HepG2 (cell line): Measurements from ENCODE around the gene ATP6V0E1. TPM values are rescaled to one million over a fixed set of nuclear protein-coding genes. Genes with fewer than 3 reads are reported as not detected.

ENCODE experiments used
- ATAC-seq: fragments of 200-7000 bp; cut with Tn5 transposase; 3 replicates; pipeline ENCODE4 v1.9.1; 2020; ENCODE audit warnings: mild to moderate bottlenecking, moderate library complexity
- BruUV-seq: library from RNA; stranded (reverse); fragments of 400-500 nt; replicated peaks from 2 replicates; lab custom pipeline; 2021; lab: Mats Ljungman, UMichigan
- CTCF ChIA-PET: fragments of 300-600 bp; formaldehyde crosslinking; extraction: SDS; loops from one replicate; lab custom pipeline; 2021; ENCODE audit warnings: low total read pairs, inconsistent platforms, low intra/inter-chr PET ratio; lab: Yijun Ruan, JAX
- POLR2A ChIA-PET: fragments of 350-600 bp; sonication (Branson Sonifier 250); formaldehyde crosslinking; loops from one replicate; lab custom pipeline; 2020; ENCODE audit warnings: antibody characterized with exemption, inconsistent platforms; lab: Yijun Ruan, JAX
- DNase-seq: peaks from one replicate; pipeline ENCODE4 v3.0.0-alpha.2; 2015; ENCODE audit warnings: low spot score
- FAIRE-seq: peaks from 3 replicates; lab custom pipeline; 2011; peaks lifted over from hg19 to GRCh38; lab: Jason Lieb, UNC
- H2AFZ ChIP-seq: one replicate; pipeline ENCODE4 v1.6.1; 2011; ENCODE audit warnings: low read length, inconsistent platforms
- H3K27ac ChIP-seq: fragments of 300-600 bp; 3 replicates; pipeline ENCODE4 v1.8.0; 2011; ENCODE audit warnings: mixed run types, mild to moderate bottlenecking, mixed read lengths, low read length, inconsistent platforms; ENCODE audit not compliant: insufficient read depth; ENCODE audit errors: extremely low read length
- H3K27me3 ChIP-seq, 2 experiments: fragments of 200-600 bp in 1 of 2; 2 replicates in 1 of 2; 3 replicates in 1 of 2; pipeline versions ENCODE4 v1.6.0 to v1.8.0; 2011; ENCODE audit warnings: low read length in 2 of 2, mild to moderate bottlenecking in 2 of 2, moderate library complexity in 2 of 2, inconsistent platforms in 1 of 2; ENCODE audit not compliant: insufficient read depth in 2 of 2, control insufficient read depth in 1 of 2
- H3K36me3 ChIP-seq, 2 experiments: fragments of 200-600 bp in 1 of 2; replicated peaks in 1 of 2; 2 replicates in 1 of 2; 3 replicates in 1 of 2; pipeline versions ENCODE4 v1.5.1 to v1.8.0; 2011; ENCODE audit warnings: low read length in 2 of 2, inconsistent platforms in 1 of 2; ENCODE audit not compliant: insufficient read depth in 2 of 2, control insufficient read depth in 1 of 2
- H3K4me1 ChIP-seq: 2 replicates; pipeline ENCODE4 v1.5.1; 2012; ENCODE audit warnings: low read length, inconsistent platforms; ENCODE audit not compliant: insufficient read depth
- H3K4me2 ChIP-seq: 2 replicates; pipeline ENCODE4 v1.6.0; 2011; ENCODE audit warnings: low read depth, low read length, inconsistent platforms
- H3K4me3 ChIP-seq, 3 experiments: fragments of 200-600 bp in 1 of 3; sonication (generic), shearing (Covaris generic) in 1 of 3; replicated peaks in 1 of 3; 2 replicates each; pipeline ENCODE4 v1.5.1; 2011 to 2016; ENCODE audit warnings: low read length in 3 of 3, inconsistent platforms in 2 of 3, low read depth in 2 of 3, mild to moderate bottlenecking in 2 of 3, control low read depth in 1 of 3, mixed read lengths in 1 of 3; ENCODE audit not compliant: insufficient read depth in 1 of 3
- H3K79me2 ChIP-seq: one replicate; pipeline ENCODE4 v1.6.1; 2011; ENCODE audit warnings: low read length, inconsistent platforms; ENCODE audit not compliant: insufficient read depth
- H3K9ac ChIP-seq: 2 replicates; pipeline ENCODE4 v1.6.0; 2011; ENCODE audit warnings: mild to moderate bottlenecking, low read depth, low read length, inconsistent platforms; ENCODE audit not compliant: insufficient read depth
- H3K9me3 ChIP-seq: 2 replicates; pipeline ENCODE4 v1.5.1; 2012; ENCODE audit warnings: mild to moderate bottlenecking, low read length
- H4K20me1 ChIP-seq: 2 replicates; pipeline ENCODE4 v1.6.0; 2011; ENCODE audit warnings: inconsistent platforms, mild to moderate bottlenecking, low read length, moderate library complexity; ENCODE audit not compliant: insufficient read depth
- ARID4A ChIP-seq: sonication (generic); formaldehyde crosslinking; IDR thresholded peaks from 2 replicates; pipeline ENCODE4 v1.5.0; 2020; ENCODE audit warnings: mild to moderate bottlenecking, missing genetic modification reagents, borderline replicate concordance
- CENPT ChIP-seq: sonication (generic); formaldehyde crosslinking; IDR thresholded peaks from 2 replicates; pipeline ENCODE4 v1.8.0; 2022; ENCODE audit warnings: low read depth, mild to moderate bottlenecking, moderate library complexity, missing genetic modification reagents
- CREB1 ChIP-seq, 2 experiments: fragments of 450-650 bp in 1 of 2; IDR thresholded peaks; 2 replicates each; pipeline ENCODE4 v1.6.1; 2016 to 2017; ENCODE audit warnings: control low read depth in 1 of 2, mild to moderate bottlenecking in 1 of 2, missing compliant biosample characterization in 1 of 2, missing genetic modification characterization in 1 of 2
- FOXK1 ChIP-seq: sonication (generic); formaldehyde crosslinking; IDR thresholded peaks from 2 replicates; pipeline ENCODE4 v1.4.0; 2020; ENCODE audit warnings: low read depth, missing genetic modification reagents, borderline replicate concordance
- MYC ChIP-seq: sonication (generic); formaldehyde crosslinking; IDR thresholded peaks from 2 replicates; pipeline ENCODE4 v1.9.0; 2021; ENCODE audit warnings: missing genetic modification reagents, borderline replicate concordance
- NCOA1 ChIP-seq: sonication (generic); formaldehyde crosslinking; IDR thresholded peaks from 2 replicates; pipeline ENCODE4 v1.9.0; 2021; ENCODE audit warnings: missing genetic modification reagents
- NFIC ChIP-seq: IDR thresholded peaks from 2 replicates; pipeline ENCODE4 v1.6.1; 2012; ENCODE audit warnings: mild to moderate bottlenecking, low read length, inconsistent platforms
- NR2F2 ChIP-seq: IDR thresholded peaks from 2 replicates; pipeline ENCODE4 v1.6.1; 2012; ENCODE audit warnings: low read depth, inconsistent platforms, borderline replicate concordance
- SALL2 ChIP-seq: sonication (generic); formaldehyde crosslinking; IDR thresholded peaks from 2 replicates; pipeline ENCODE4 v1.8.1; 2023; ENCODE audit warnings: mild to moderate bottlenecking, missing genetic modification reagents, inconsistent platforms
- TBL1XR1 ChIP-seq: fragments of 150-350 bp; IDR thresholded peaks from 2 replicates; pipeline ENCODE4 v1.6.1; 2014; ENCODE audit warnings: borderline replicate concordance, low read length; ENCODE audit not compliant: partially characterized antibody
- ZC3H4 ChIP-seq: sonication (generic); formaldehyde crosslinking; IDR thresholded peaks from 2 replicates; pipeline ENCODE4 v1.4.0; 2020; ENCODE audit warnings: missing genetic modification reagents, borderline replicate concordance
- ZNF160 ChIP-seq: sonication (generic); formaldehyde crosslinking; IDR thresholded peaks from 2 replicates; pipeline ENCODE4 v1.8.0; 2022; ENCODE audit warnings: mild to moderate bottlenecking, inconsistent platforms, missing genetic modification reagents
- ZNF263 ChIP-seq: sonication (generic); formaldehyde crosslinking; IDR thresholded peaks from 2 replicates; pipeline ENCODE4 v1.4.0; 2020; ENCODE audit warnings: missing genetic modification reagents
- ZNF30 ChIP-seq: sonication (generic); formaldehyde crosslinking; IDR thresholded peaks from 2 replicates; pipeline ENCODE4 v1.5.0; 2020; ENCODE audit warnings: mild to moderate bottlenecking, missing genetic modification reagents
- ZNF331 ChIP-seq: sonication (generic); formaldehyde crosslinking; IDR thresholded peaks from 2 replicates; pipeline ENCODE4 v1.4.0; 2020; ENCODE audit warnings: missing genetic modification reagents
- ZNF430 ChIP-seq: sonication (generic); formaldehyde crosslinking; IDR thresholded peaks from 2 replicates; pipeline ENCODE4 v1.9.0; 2021; ENCODE audit warnings: mild to moderate bottlenecking, missing genetic modification reagents
- ZNF44 ChIP-seq: sonication (generic); formaldehyde crosslinking; IDR thresholded peaks from 2 replicates; pipeline ENCODE4 v1.5.1; 2020; ENCODE audit warnings: mild to moderate bottlenecking, missing genetic modification reagents
- ZNF878 ChIP-seq: sonication (generic); formaldehyde crosslinking; IDR thresholded peaks from 2 replicates; pipeline ENCODE4 v1.8.1; 2023; ENCODE audit warnings: mild to moderate bottlenecking, missing genetic modification reagents, moderate library complexity
- WGBS: methylation state at CpG from one replicate; pipeline ENCODE4 v1.1.6; 2017; ENCODE audit warnings: low lambda C conversion rate; 5-methylcytosine and 5-hydroxymethylcytosine counted together
- in situ Hi-C: cut with HindIII; loops from 2 replicates; pipeline ENCODE4 v1.10.0; 2017; ENCODE audit warnings: low pct_unique_long_range_greater_than_20kb; ENCODE audit not compliant: extremely low pct_ligation_motif_present
- intact Hi-C: fragments of 100-400 bp; cut with micrococcal nuclease; formaldehyde crosslinking; loops from one replicate; pipeline ENCODE4 v1.10.0; 2022; ENCODE audit not compliant: unreplicated experiment
- polyA plus RNA-seq, 8 experiments: library from polyadenylated mRNA; depleted of rRNA in 3 of 8; stranded (reverse) in 7 of 8; unstranded in 1 of 8; fragments of >200 nt; fragmentation: Illumina TruSeq in 4 of 8; extraction: Trizol in 4 of 8; gene quantifications; 2 replicates each; pipeline versions ENCODE4 v1.2.1 to v1.2.3, GENCODE V29; 2011 to 2016; ENCODE audit warnings: low read depth in 4 of 8, missing spikeins in 1 of 8, mixed read lengths in 1 of 8; ENCODE audit not compliant: insufficient read depth in 1 of 8
- total RNA-seq, 5 experiments: library from RNA; depleted of rRNA; stranded (reverse); fragments of >200 nt; fragmentation: Illumina TruSeq; extraction: Trizol; gene quantifications; 2 replicates each; pipeline ENCODE4 v1.2.3, GENCODE V29; 2016; ENCODE audit warnings: low read depth in 1 of 5

ATP6V0E1 gene
- total and polyA plus RNA-seq, 2 of the 13 experiments (the other 11 are each of a cell fraction or from before 2014, with no cell fraction given) = 143 to 215 TPM

- H3K9me3 ChIP-seq = no peaks in the 10 kb centered on the region
- peak overlapping the region; percentile 98 for H3K9ac ChIP-seq
- H2AFZ ChIP-seq = no peak overlapping the region
- peaks cover 1 to 21% of the 10 kb centered on the region in 2 experiments; a peak in 4 of 5 replicates for H3K36me3 ChIP-seq
- intact Hi-C loops (no loop called here), in situ Hi-C loops (no loop called here)
- DNase-seq (no peak), FAIRE-seq (no peak), ATAC-seq (no peak)
- H4K20me1 ChIP-seq = no peaks in the 10 kb centered on the region
- ChIA-PET POLR2A (interaction anchor here (0.6 to 1.8 kb wide), 13 partner anchors 12 to 368 kb away, joined by 3 to 17 read pairs (median 4); partner anchors contain the start of genes ATP6V0E1, BNIP1, DUSP1 and STC2), CTCF (no interaction called here)
- H3K4me1 ChIP-seq = peaks cover 15% of the 10 kb centered on the region
- WGBS = 14% methylated on average over 28 of the region's 28 CpGs
- TSS peak; percentile 53 for BruUV-seq
- H3K4me3 ChIP-seq = peak overlapping the region; percentile 81 to 99 (median 91)
- H3K27me3 ChIP-seq = peaks cover 0 to 2% of the 10 kb centered on the region in 2 experiments; a peak in 1 of 5 replicates
- peak overlapping the region; percentile 81 for H3K27ac ChIP-seq
- H3K79me2 ChIP-seq = peaks cover 13% of the 10 kb centered on the region
- H3K4me2 ChIP-seq = peak overlapping the region; percentile 97
- TF ChIP-seq ZNF331 (CRISPR knock-in tag) (no peak), ZNF263 (CRISPR knock-in tag) (no peak), ARID4A (0 out of 2 replicates have a peak, but pooled peaks have one; percentile 0), MYC (CRISPR knock-in tag) (0 out of 2 replicates have a peak, but pooled peaks have one; percentile 5), NR2F2 (no peak), FOXK1 (CRISPR knock-in tag) (no peak), ZNF30 (0 out of 2 replicates have a peak, but pooled peaks have one; percentile 60), ZNF160 (CRISPR knock-in tag) (no peak), TBL1XR1 (no peak), CREB1 (IDR thresholded peaks at IDR 0.05) (0 out of 2 replicates have a peak, but pooled peaks have one; percentile 32), CREB1 (CRISPR knock-in tag; IDR thresholded peaks at IDR 0.05) (no peak), NCOA1 (0 out of 2 replicates have a peak, but pooled peaks have one; percentile 22), SALL2 (no peak), ZNF44 (no peak), CENPT (CRISPR knock-in tag) (no peak), NFIC (no peak), ZNF430 (CRISPR knock-in tag) (no peak), ZNF878 (CRISPR knock-in tag) (0 out of 2 replicates have a peak, but pooled peaks have one; percentile 15), ZC3H4 (CRISPR knock-in tag) (0 out of 2 replicates have a peak, but pooled peaks have one; percentile 57)
These were observed 23.5 kb upstream of the ATP6V0E1 start for GRCh38 chr5:172959824-172960799.
